WI38 (cell line): ENCODE results near the gene EVC.

Source experiments
- H3K4me3 ChIP-seq: 2 replicates; pipeline ENCODE4 v1.5.1; 2011; ENCODE audit warnings: low read depth, mild to moderate bottlenecking, control low read depth, low read length
- TF ChIP-seq, protein P1 (sequence below): IDR thresholded peaks from 2 replicates; pipeline ENCODE4 v1.5.1; 2012; ENCODE audit warnings: low read depth, mild to moderate bottlenecking, control low read depth, low read length

EVC gene

DNA sequence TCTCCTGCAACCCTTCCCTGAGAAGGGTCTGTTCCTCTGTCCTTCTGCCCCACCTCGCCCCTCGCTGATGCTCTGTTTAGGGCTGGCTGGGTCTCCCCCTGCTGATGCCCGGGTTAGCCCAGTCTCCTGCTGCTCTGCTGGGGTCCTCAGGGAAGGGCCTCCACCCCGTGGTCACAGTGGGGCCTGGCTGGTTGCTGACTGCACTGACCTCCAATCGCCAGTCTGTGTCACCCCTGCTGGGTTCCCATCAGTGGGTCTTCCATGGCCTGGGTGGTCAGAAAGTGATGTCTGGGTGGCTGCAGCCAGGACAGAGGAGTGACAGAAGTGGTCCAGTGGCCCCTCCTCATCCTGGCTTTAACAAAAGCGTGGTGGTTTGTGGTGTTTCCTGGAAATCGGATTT, 44.7 kb downstream of the EVC start:
- TF ChIP-seq, protein P1, sequence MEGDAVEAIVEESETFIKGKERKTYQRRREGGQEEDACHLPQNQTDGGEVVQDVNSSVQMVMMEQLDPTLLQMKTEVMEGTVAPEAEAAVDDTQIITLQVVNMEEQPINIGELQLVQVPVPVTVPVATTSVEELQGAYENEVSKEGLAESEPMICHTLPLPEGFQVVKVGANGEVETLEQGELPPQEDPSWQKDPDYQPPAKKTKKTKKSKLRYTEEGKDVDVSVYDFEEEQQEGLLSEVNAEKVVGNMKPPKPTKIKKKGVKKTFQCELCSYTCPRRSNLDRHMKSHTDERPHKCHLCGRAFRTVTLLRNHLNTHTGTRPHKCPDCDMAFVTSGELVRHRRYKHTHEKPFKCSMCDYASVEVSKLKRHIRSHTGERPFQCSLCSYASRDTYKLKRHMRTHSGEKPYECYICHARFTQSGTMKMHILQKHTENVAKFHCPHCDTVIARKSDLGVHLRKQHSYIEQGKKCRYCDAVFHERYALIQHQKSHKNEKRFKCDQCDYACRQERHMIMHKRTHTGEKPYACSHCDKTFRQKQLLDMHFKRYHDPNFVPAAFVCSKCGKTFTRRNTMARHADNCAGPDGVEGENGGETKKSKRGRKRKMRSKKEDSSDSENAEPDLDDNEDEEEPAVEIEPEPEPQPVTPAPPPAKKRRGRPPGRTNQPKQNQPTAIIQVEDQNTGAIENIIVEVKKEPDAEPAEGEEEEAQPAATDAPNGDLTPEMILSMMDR: no peak

DNA sequence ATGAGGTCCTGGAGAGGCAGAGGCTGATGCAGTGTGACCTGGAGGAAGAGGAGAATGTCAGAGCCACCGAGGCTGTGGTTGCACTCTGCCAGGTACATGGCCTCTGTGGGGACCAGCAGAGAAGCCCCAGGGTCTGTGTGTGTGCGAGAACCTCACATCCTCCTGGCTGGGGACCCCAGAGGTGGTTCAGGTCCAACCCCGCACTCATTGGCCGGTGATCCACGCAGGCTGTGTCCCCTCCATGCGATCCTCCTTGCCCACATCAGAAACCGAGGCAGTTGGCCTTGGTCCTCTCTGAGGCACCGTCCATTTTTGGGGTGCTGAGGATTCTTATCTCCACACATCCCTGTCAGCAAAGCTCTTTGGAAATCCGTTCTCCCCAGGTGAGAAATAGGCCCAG, 45.3 kb downstream of the EVC start:
- TF ChIP-seq, protein P1: no peak
- H3K4me3 ChIP-seq: no peak overlapping the region

More for the DNA sequence above, 44.7 kb downstream of the EVC start:
- no peak overlapping the region for H3K4me3 ChIP-seq

DNA sequence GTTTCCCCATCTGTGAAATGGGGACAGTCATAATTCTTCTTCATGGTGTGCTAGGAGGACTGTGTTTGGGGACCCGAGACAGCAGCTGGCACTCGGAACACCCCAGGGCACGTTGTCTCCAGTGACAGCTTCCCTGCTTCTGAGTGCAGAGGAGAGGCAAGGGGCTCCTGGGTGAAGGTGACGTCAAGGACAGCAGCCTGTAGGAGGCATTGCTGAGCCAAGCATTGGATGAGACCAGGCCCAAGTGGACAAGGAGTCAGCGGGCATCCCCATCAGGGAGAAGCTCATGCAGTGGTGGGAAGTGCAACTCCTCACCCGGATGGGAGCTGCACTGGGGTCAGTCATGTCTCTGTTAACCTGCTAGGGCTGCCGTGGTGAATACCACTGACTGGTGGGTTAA, 46.1 kb downstream of the EVC start:
- TF ChIP-seq, protein P1: no peak
- no peak overlapping the region for H3K4me3 ChIP-seq

DNA sequence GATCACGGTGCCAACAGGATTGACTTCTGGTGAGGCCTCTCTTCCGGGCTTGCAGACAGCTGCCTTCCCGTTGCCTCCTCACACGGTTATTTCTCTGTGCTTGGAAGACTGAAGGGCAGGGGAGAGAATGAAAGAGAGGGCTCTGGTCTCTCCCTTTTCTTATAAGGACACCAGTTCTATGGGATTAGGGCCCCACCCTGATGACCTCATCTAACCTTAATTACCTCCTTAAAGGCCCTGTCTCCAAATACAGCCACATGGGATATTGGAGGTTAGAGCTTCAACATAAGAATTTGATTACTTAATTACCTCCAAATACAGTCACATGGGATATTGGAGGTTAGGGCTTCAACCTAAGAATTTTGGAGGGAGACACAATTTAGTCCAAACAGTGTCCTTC, 46.5 kb downstream of the EVC start:
- H3K4me3 ChIP-seq: no peak overlapping the region
- TF ChIP-seq, protein P1: no peak

DNA sequence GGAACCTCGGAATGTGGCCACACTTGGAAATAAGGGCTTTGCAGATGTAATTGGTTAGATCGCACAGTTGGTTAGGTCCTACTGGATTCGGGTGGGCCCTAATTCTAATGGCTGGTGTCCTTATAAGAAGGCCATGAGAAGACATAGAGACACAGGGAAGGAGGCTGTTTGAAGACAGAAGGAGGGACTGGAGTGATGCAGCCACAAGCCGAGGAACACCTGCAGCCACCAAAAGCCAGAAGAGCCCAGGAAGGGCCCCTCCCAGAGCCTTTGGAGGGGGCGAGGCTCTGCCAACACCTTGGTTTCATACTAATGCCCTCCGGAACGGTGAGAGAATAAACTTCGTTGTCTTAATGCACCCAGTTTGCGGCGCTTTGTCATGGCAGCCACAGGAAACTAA, 47.0 kb downstream of the EVC start:
- H3K4me3 ChIP-seq: no peak overlapping the region
- TF ChIP-seq, protein P1: no peak

DNA sequence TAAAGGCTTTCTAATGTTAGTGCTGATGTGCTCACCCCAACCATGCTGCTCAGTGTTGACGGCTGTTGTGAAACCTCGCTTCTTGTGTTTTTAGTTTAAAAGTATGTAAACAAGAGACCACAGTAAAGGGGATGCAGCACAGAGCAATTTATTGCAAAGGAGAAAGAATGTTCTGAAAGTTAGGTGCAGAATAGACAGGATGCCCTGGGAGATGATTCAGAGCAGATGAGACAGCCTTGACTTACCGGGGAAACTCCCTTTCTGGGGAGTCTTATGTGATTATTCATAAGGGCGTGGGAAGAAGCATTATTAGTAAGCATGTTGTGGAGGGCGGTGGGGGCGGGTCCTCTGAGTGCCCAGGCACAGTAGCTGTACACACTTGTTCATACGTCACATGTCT, 47.7 kb downstream of the EVC start:
- TF ChIP-seq, protein P1: no peak
- H3K4me3 ChIP-seq: no peak overlapping the region

DNA sequence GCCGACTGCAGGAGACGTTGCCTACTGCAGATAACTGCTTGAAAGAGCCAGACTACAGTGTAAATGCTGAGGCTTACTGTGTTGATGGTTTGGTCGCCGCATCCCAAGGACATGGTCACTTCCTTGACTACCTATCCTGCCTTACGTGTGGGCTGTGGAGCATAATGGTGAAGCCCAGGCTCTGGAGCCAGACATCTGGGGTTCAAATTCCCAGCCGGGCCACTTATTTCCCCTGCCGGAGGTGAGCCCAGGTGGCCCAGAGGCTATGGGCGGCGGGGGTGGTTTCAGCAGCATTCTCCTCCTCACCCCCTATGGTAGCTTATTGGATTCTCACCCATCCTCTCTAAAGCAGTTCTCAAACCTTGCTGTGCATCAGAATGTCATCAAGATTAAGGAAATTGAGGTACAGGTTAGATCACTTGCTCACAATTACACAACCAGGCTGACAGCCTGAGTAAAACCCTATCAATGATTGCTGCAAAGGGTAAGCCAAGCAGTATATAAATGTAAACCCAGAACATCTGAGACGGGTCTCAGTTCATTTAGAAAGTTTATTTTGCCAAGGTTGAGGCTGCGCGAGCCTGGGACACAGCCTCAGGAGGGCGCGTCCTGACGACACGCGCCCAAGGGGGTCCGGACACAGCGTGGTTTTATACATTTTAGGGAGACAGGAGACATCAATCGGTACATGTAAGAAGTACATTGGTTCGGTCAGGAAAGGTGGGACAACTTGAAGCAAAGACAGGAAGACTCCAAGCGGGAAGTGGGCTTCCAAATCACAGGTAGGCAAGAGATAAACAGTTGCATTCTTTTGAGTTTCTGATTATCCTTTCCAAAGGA, 48.5 kb downstream of the EVC start:
- TF ChIP-seq, protein P1: no peak
- no peak overlapping the region for H3K4me3 ChIP-seq
